ENCODE results near the gene UROC1. TPM values are rescaled to one million over a fixed set of nuclear protein-coding genes. Genes with fewer than 3 reads are reported as not detected.
A peak's percentile ranks its signal among the peaks of the same experiment; 100 is the strongest.

Gene UROC1
- polyA plus RNA-seq, 1 of the 3 experiments (the other 2 are of a cell fraction) = not detected

DNA sequence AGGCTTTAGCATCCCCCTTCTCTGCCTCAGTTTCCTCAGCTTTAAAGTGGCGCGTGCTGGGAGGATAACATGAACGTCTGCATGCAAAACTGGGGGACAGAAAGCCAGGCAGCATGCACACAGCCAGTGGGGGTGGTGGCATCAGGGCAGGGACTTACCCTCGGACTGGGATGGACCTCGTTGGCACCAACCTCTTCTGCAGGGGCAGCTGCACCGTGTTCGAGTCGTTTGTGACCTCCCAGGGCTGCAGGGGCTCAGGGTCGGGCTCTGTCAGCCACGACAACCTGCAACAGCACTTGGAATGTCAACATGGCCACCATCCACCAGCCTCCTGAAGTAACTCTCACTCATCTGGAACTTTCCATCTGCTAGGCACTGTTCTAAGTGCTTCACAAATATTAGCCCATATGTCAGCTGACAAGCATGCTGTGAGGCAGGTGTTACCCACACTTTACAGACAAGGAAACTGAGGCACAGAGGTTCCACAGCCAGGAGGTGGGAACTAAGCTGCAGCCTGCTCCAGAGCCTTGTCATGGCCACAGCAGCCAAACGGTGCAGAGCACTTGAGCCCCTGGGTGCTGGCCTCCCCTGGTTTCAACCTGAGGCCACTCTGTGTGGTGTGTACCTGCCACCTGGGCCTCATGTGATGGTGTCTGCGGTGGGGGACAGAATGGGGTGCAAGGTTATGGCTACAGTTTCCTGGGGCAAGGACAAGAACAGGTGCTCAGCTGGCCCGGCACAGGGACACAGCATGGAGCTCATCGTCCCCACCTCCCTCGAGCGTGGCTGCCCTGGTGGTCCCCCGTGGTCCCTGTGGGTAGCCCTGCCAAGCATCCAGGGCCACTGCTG is 34.5 kb upstream of the UROC1 start:
- H3K9me3 ChIP-seq = no peaks in the 10 kb centered on the region
- H3K27me3 ChIP-seq (ENCODE audit: insufficient read depth) = peaks cover 6% of the 10 kb centered on the region; the same call in 1 of the 2 replicates
- ChIA-PET POLR2A (no interaction called here), CTCF (interaction anchor here (0.8 to 2.1 kb wide), 4 partner anchors 8 to 29 kb away, joined by 3 to 5 read pairs (median 4); no protein-coding TSS in a partner anchor)
- 40% methylated on average over 9 of the region's 17 CpGs for WGBS (ENCODE audit: low lambda C conversion rate)
- H3K9ac ChIP-seq = no peak overlapping the region
- H3K9me2 ChIP-seq = no peaks in the 10 kb centered on the region
- H2AFZ ChIP-seq (ENCODE audit: low read depth) = no peak overlapping the region
- H3K4me2 ChIP-seq = no peak overlapping the region
- no peaks in the 10 kb centered on the region for H3K79me2 ChIP-seq (ENCODE audit: insufficient read depth)
- peak; percentile 17 for DNase-seq
- H4K20me1 ChIP-seq (ENCODE audit: insufficient read depth) = no peaks in the 10 kb centered on the region
- no peaks in the 10 kb centered on the region for H3F3A ChIP-seq (replicated peaks; ENCODE audit: insufficient read depth)
- no peak overlapping the region for H3K4me3 ChIP-seq (ENCODE audit: low read depth in 2 of 2, low read length in 1 of 2)
- H3K4me1 ChIP-seq (ENCODE audit: control insufficient read depth in 1 of 2, insufficient read depth in 2 of 2, low read depth in 1 of 2, low read length in 1 of 2) = no peaks in the 10 kb centered on the region; a peak in 1 of 4 replicates
- H3K27ac ChIP-seq (ENCODE audit: low read depth in 2 of 2, low read length in 1 of 2) = no peak overlapping the region
- H3K36me3 ChIP-seq (replicated peaks in 1 of 2; ENCODE audit: control insufficient read depth in 1 of 2, insufficient read depth in 2 of 2, low read length in 1 of 2) = no peaks in the 10 kb centered on the region
- no peak for TF ChIP-seq NFIC (IDR thresholded peaks at IDR 0.05; ENCODE audit: borderline replicate concordance)
- TF ChIP-seq GATA2 (CRISPR knock-in tag; IDR thresholded peaks at IDR 0.05) = no peak
- TF ChIP-seq, protein P1, sequence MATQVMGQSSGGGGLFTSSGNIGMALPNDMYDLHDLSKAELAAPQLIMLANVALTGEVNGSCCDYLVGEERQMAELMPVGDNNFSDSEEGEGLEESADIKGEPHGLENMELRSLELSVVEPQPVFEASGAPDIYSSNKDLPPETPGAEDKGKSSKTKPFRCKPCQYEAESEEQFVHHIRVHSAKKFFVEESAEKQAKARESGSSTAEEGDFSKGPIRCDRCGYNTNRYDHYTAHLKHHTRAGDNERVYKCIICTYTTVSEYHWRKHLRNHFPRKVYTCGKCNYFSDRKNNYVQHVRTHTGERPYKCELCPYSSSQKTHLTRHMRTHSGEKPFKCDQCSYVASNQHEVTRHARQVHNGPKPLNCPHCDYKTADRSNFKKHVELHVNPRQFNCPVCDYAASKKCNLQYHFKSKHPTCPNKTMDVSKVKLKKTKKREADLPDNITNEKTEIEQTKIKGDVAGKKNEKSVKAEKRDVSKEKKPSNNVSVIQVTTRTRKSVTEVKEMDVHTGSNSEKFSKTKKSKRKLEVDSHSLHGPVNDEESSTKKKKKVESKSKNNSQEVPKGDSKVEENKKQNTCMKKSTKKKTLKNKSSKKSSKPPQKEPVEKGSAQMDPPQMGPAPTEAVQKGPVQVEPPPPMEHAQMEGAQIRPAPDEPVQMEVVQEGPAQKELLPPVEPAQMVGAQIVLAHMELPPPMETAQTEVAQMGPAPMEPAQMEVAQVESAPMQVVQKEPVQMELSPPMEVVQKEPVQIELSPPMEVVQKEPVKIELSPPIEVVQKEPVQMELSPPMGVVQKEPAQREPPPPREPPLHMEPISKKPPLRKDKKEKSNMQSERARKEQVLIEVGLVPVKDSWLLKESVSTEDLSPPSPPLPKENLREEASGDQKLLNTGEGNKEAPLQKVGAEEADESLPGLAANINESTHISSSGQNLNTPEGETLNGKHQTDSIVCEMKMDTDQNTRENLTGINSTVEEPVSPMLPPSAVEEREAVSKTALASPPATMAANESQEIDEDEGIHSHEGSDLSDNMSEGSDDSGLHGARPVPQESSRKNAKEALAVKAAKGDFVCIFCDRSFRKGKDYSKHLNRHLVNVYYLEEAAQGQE (IDR thresholded peaks at IDR 0.05; ENCODE audit: low read depth, low read length) = no peak
- TF ChIP-seq ELF1 (IDR thresholded peaks at IDR 0.05) = no peak
- no peak for TF ChIP-seq TCF12 (IDR thresholded peaks at IDR 0.05)
- TF ChIP-seq EP300 (IDR thresholded peaks at IDR 0.05; ENCODE audit: borderline replicate concordance in 1 of 2, low read depth in 1 of 2, low read length in 1 of 2) = no peak
- TF ChIP-seq YY1 (IDR thresholded peaks at IDR 0.05; ENCODE audit: low read depth) = no peak
- no peak for TF ChIP-seq MXI1 (IDR thresholded peaks at IDR 0.05; ENCODE audit: low read depth, low read length)
- no peak for TF ChIP-seq FOXM1 (IDR thresholded peaks at IDR 0.05; ENCODE audit: low read depth)
- no peak for TF ChIP-seq FOSL2 (IDR thresholded peaks at IDR 0.05; ENCODE audit: borderline replicate concordance, low read depth)
- TF ChIP-seq GABPA (IDR thresholded peaks at IDR 0.05; ENCODE audit: low read depth) = no peak
- TF ChIP-seq, protein P2, sequence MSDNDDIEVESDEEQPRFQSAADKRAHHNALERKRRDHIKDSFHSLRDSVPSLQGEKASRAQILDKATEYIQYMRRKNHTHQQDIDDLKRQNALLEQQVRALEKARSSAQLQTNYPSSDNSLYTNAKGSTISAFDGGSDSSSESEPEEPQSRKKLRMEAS (IDR thresholded peaks at IDR 0.05; ENCODE audit: low read depth) = no peak
- TF ChIP-seq RAD21 (IDR thresholded peaks at IDR 0.05; ENCODE audit: low read length) = no peak
- TF ChIP-seq TAF1 (IDR thresholded peaks at IDR 0.05; ENCODE audit: borderline replicate concordance, low read depth, low read length) = no peak
- TF ChIP-seq RCOR1 (IDR thresholded peaks at IDR 0.05; ENCODE audit: low read length) = no peak
- no peak for TF ChIP-seq JUND (IDR thresholded peaks at IDR 0.05)
- TF ChIP-seq, protein P3, sequence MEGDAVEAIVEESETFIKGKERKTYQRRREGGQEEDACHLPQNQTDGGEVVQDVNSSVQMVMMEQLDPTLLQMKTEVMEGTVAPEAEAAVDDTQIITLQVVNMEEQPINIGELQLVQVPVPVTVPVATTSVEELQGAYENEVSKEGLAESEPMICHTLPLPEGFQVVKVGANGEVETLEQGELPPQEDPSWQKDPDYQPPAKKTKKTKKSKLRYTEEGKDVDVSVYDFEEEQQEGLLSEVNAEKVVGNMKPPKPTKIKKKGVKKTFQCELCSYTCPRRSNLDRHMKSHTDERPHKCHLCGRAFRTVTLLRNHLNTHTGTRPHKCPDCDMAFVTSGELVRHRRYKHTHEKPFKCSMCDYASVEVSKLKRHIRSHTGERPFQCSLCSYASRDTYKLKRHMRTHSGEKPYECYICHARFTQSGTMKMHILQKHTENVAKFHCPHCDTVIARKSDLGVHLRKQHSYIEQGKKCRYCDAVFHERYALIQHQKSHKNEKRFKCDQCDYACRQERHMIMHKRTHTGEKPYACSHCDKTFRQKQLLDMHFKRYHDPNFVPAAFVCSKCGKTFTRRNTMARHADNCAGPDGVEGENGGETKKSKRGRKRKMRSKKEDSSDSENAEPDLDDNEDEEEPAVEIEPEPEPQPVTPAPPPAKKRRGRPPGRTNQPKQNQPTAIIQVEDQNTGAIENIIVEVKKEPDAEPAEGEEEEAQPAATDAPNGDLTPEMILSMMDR (IDR thresholded peaks at IDR 0.05) = no peak
- TF ChIP-seq, protein P4, sequence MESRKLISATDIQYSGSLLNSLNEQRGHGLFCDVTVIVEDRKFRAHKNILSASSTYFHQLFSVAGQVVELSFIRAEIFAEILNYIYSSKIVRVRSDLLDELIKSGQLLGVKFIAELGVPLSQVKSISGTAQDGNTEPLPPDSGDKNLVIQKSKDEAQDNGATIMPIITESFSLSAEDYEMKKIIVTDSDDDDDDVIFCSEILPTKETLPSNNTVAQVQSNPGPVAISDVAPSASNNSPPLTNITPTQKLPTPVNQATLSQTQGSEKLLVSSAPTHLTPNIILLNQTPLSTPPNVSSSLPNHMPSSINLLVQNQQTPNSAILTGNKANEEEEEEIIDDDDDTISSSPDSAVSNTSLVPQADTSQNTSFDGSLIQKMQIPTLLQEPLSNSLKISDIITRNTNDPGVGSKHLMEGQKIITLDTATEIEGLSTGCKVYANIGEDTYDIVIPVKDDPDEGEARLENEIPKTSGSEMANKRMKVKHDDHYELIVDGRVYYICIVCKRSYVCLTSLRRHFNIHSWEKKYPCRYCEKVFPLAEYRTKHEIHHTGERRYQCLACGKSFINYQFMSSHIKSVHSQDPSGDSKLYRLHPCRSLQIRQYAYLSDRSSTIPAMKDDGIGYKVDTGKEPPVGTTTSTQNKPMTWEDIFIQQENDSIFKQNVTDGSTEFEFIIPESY (IDR thresholded peaks at IDR 0.05; ENCODE audit: borderline replicate concordance, low read depth) = no peak
- TF ChIP-seq SIN3A (IDR thresholded peaks at IDR 0.05; ENCODE audit: borderline replicate concordance, low read depth, low read length) = no peak
- TF ChIP-seq POLR2AphosphoS5 (IDR thresholded peaks at IDR 0.05; ENCODE audit: low read depth, low read length) = no peak
